ENCODE results near the gene DRC1. TPM values are rescaled to one million over a fixed set of nuclear protein-coding genes. Genes with fewer than 3 reads are reported as not detected.

Gene DRC1
- total RNA-seq, 2 donors from 2014 or later: not detected

DNA sequence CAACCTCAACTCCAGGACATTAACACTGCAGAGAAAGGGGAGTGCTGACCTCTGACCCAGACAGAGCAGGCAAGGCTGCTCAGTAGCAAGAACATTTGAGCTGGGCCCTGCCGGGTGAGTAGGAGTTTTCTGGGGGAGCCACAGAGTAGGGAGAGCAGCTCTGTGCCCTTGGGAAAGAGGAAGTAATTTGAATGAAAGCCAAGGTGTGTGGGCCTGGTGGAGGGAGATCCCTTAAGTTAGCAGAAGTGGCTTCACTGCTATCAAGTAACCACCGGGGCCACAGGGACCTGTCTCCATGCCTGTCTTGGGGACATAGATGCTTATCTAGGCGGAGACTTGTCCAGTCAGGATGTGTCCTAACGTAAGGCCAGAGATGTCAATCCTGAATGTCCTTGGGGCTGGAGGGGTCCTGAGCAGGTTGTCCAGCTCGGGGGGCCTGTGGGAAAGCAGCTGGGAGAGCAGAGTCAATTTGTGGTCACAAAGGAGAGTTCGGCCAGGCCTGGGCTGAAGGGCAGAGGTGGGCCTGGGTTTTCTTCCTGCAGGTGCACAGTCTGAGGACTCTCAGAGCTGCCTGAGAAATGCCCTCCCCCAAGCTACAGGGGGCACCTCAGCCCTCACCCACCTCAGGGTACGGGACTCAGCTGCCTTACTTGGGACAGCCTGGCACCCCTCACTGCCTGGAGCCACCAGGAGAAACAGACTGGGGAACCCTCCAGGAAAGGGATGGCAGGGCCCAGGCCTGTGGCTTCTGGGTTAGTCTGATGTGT is 91.2 kb downstream of the DRC1 start:
- H3K9me3 ChIP-seq (ENCODE audit: control insufficient read depth, low read length, poor library complexity, severe bottlenecking): no peaks in the 10 kb centered on the region
- ATAC-seq (no peak), DNase-seq (no peak)
- Mint-ChIP-seq H3K27ac (no peak overlapping the region), H3K27me3 (peaks cover 29% of the 10 kb centered on the region), H3K4me1 (peaks cover 2% of the 10 kb centered on the region), H3K4me3 (peak overlapping the region; percentile 42), H3K36me3 (ENCODE audit: low read depth) (no peaks in the 10 kb centered on the region)

- H3K36me3 Mint-ChIP-seq (ENCODE audit: low read depth): no peaks in the 10 kb centered on the region
- peaks cover 2% of the 10 kb centered on the region for H3K4me1 Mint-ChIP-seq
- H3K27ac Mint-ChIP-seq: no peak overlapping the region
- ATAC-seq: no peak
- DNase-seq: no peak
- no peaks in the 10 kb centered on the region for H3K9me3 ChIP-seq (ENCODE audit: control insufficient read depth, low read length, poor library complexity, severe bottlenecking)
- peak overlapping the region; percentile 42 for H3K4me3 Mint-ChIP-seq
- H3K27me3 Mint-ChIP-seq: peaks cover 36% of the 10 kb centered on the region
Measured at GRCh38 chr2:26493566-26493965, 91.8 kb downstream of the DRC1 start.

GRCh38 chr2:26494199-26494598 is 92.5 kb downstream of the DRC1 start:
- H3K9me3 ChIP-seq (ENCODE audit: control insufficient read depth, low read length, poor library complexity, severe bottlenecking): no peaks in the 10 kb centered on the region
- Mint-ChIP-seq H3K4me1 (peaks cover 2% of the 10 kb centered on the region), H3K36me3 (ENCODE audit: low read depth) (no peaks in the 10 kb centered on the region), H3K4me3 (no peak overlapping the region), H3K27ac (no peak overlapping the region), H3K27me3 (peaks cover 41% of the 10 kb centered on the region)
- DNase-seq (no peak), ATAC-seq (no peak)

DNA sequence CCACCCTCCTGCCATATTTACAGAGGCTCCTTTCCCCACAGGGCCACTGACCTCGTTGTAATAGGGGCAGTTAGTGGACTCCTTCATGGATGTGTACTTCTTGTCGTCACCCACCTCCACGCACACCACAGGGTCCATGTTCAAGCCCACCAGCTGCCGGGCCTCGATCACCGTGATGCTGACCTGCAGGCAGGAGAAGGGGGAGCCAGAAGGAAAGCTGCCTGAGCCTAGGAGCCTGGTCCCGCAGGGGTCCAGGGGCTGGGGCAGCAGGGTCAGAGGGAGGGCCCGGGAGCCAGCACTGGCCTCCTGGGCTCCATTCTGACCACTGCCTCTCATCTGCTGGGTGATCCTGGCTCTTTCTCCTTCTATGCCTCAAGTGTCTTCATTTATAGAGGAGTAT is 93.2 kb downstream of the DRC1 start:
- H3K27me3 Mint-ChIP-seq: peaks cover 38% of the 10 kb centered on the region
- peaks cover 2% of the 10 kb centered on the region for H3K4me1 Mint-ChIP-seq
- H3K27ac Mint-ChIP-seq: no peak overlapping the region
- ATAC-seq (no peak), DNase-seq (no peak)
- H3K36me3 Mint-ChIP-seq (ENCODE audit: low read depth): no peaks in the 10 kb centered on the region
- H3K9me3 ChIP-seq (ENCODE audit: control insufficient read depth, low read length, poor library complexity, severe bottlenecking): no peaks in the 10 kb centered on the region
- no peak overlapping the region for H3K4me3 Mint-ChIP-seq

GRCh38 chr2:26495705-26496297 is 94.1 kb downstream of the DRC1 start:
- peaks cover 33% of the 10 kb centered on the region for H3K27me3 Mint-ChIP-seq
- no peaks in the 10 kb centered on the region for H3K36me3 Mint-ChIP-seq (ENCODE audit: low read depth)
- no peak overlapping the region for H3K4me3 Mint-ChIP-seq
- ATAC-seq (no peak), DNase-seq (no peak)
- no peak overlapping the region for H3K27ac Mint-ChIP-seq
- H3K9me3 ChIP-seq (ENCODE audit: control insufficient read depth, low read length, poor library complexity, severe bottlenecking): no peaks in the 10 kb centered on the region
- no peaks in the 10 kb centered on the region for H3K4me1 Mint-ChIP-seq

DNA sequence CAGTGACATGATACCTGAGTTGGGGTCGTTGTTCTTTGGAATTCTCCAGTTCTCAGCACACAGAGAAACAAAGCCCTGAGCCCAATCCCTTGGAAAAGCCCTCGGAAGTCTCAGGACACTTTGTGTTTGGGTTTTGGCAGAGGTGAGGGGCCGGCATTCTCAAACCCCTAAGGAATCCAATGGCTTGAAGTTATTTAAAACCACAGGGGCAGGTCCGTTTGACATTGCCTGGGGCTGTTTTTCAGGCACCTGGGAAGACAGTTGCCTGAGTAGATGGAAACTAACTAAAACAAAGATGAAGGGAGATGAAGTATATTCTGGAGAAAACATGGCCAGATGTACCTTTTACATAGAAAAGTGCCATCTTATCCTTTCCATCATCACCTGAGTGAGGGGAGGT is 98.7 kb downstream of the DRC1 start:
- no peak overlapping the region for H3K27ac Mint-ChIP-seq
- peaks cover 10% of the 10 kb centered on the region for H3K4me1 Mint-ChIP-seq
- H3K4me3 Mint-ChIP-seq: no peak overlapping the region
- ATAC-seq (no peak), DNase-seq (no peak)
- no peaks in the 10 kb centered on the region for H3K36me3 Mint-ChIP-seq (ENCODE audit: low read depth)
- H3K9me3 ChIP-seq (ENCODE audit: control insufficient read depth, low read length, poor library complexity, severe bottlenecking): no peaks in the 10 kb centered on the region
- H3K27me3 Mint-ChIP-seq: peaks cover 38% of the 10 kb centered on the region

DNA sequence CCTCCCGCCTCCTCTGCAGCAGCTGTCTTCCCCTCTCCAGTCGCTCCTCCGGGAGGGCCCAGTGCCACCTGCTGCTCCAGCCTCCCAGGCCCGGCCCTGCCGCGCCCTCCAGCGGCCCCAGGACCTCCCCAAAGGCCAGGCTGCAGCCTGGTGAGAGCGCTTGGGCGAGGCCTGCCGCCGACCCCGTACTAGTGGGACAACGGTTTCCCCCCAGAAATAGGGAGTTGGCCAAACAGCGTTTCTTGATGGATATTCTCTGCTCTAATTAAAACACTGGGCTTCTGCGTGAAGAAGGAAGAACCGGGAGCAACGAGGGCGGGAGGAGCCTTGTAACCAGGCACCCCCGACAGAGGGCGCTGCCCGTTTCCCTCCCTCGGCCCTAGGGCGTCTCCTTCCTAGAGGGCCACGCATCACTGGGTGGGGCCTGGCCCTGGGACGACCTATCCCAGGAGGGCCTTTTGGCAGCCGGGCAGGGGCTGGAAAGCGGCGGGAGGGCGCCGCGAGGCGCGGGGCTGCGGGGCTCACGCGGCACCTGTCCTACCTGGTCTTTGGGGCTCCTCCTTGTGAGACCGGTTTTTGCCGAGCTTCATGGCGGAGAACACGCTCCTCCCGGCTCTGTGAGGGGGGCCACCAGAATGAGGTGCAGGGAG is 101.6 kb downstream of the DRC1 start:
- ATAC-seq (peak; percentile 99), DNase-seq (peak; percentile 64 to 73 (median 66))
- H3K9me3 ChIP-seq (ENCODE audit: control insufficient read depth, low read length, poor library complexity, severe bottlenecking): no peaks in the 10 kb centered on the region
- peaks cover 10% of the 10 kb centered on the region for H3K4me1 Mint-ChIP-seq
- no peaks in the 10 kb centered on the region for H3K36me3 Mint-ChIP-seq (ENCODE audit: low read depth)
- peaks cover 14% of the 10 kb centered on the region for H3K27me3 Mint-ChIP-seq
- no peak overlapping the region for H3K27ac Mint-ChIP-seq
- H3K4me3 Mint-ChIP-seq: peak overlapping the region; percentile 86

DNA sequence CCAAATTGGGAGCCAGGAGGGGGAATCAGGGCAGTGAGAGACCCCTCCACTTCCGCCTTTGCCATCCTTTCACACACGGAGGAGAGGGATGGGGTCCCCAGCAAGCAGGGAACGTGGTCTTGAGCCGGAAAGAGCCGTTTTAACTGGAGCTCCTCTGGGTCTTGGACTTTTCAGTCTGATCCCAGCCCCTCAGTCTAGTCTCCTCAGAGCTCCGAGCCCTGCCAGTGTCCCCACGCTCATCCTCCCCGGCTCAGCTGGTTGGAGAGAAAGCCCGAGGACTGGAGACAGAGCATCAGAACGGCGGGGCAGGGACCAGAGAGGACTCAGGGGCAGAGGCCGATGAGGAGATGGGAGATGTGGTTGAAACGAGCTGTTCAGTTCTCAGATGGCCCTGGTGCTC is 102.3 kb downstream of the DRC1 start:
- H3K27me3 Mint-ChIP-seq: peaks cover 7% of the 10 kb centered on the region
- H3K9me3 ChIP-seq (ENCODE audit: control insufficient read depth, low read length, poor library complexity, severe bottlenecking): no peaks in the 10 kb centered on the region
- H3K4me1 Mint-ChIP-seq: peaks cover 10% of the 10 kb centered on the region
- H3K4me3 Mint-ChIP-seq: peak overlapping the region; percentile 86
- DNase-seq (no peak), ATAC-seq (no peak)
- no peak overlapping the region for H3K27ac Mint-ChIP-seq
- no peaks in the 10 kb centered on the region for H3K36me3 Mint-ChIP-seq (ENCODE audit: low read depth)

- no peak for ATAC-seq
- no peak overlapping the region for H3K27ac Mint-ChIP-seq
- H3K4me1 Mint-ChIP-seq: peaks cover 10% of the 10 kb centered on the region
Measured at GRCh38 chr2:26506279-26506678, 104.6 kb downstream of the DRC1 start.

More at GRCh38 chr2:26506279-26506678, 104.6 kb downstream of the DRC1 start:
- no peak overlapping the region for H3K4me3 Mint-ChIP-seq
- no peak for DNase-seq
- H3K27me3 Mint-ChIP-seq: peaks cover 7% of the 10 kb centered on the region
- H3K9me3 ChIP-seq (ENCODE audit: control insufficient read depth, low read length, poor library complexity, severe bottlenecking): no peaks in the 10 kb centered on the region
- no peaks in the 10 kb centered on the region for H3K36me3 Mint-ChIP-seq (ENCODE audit: low read depth)

Other genes starting within 250 kb of the DRC1 start
- 1 to 10 TPM; 3.6 to 6.5 TPM for gene GAREM2, start 228.8 kb upstream of the DRC1 start, total RNA-seq
- gene HADHA, start 157.3 kb upstream of the DRC1 start, total RNA-seq: 10 to 100 TPM; 77.7 to 78.5 TPM
- gene HADHB, start 157.0 kb upstream of the DRC1 start, total RNA-seq: 10 to 100 TPM; 45.9 to 46.3 TPM
- gene SELENOI, start 55.8 kb upstream of the DRC1 start, total RNA-seq: 10 to 100 TPM; 27.9 to 36.6 TPM
- 1 to 10 TPM in 1 of 2 donors, under 1 TPM in 1; 0.97 to 1.3 TPM for gene ADGRF3, start 55.1 kb upstream of the DRC1 start, total RNA-seq
- gene OTOF, start 76.2 kb downstream of the DRC1 start, total RNA-seq: under 1 TPM; 0.50 to 0.87 TPM
- not detected for gene CIB4, start 239.4 kb downstream of the DRC1 start, total RNA-seq

Data from T-helper 17 cell (primary cell).